HG02588 (cell line): ENCODE results near the gene UNC79.

Experiments
- ATAC-seq: cut with Tn5 transposase; IDR thresholded peaks from one replicate; pipeline ENCODE4 v1.9.1; 2021; ENCODE audit warnings: mild to moderate bottlenecking, moderate library complexity; ENCODE audit not compliant: unreplicated experiment

Gene UNC79

GRCh38 chr14:93703941-93704340, 273.2 kb downstream of the UNC79 start:
- no peak for ATAC-seq

GRCh38 chr14:93705513-93706156, 274.9 kb downstream of the UNC79 start:
- no peak for ATAC-seq

GRCh38 chr14:93706360-93706955, 275.7 kb downstream of the UNC79 start:
- no peak for ATAC-seq

- no peak for ATAC-seq
Measured at GRCh38 chr14:93707475-93707874, 276.7 kb downstream of the UNC79 start.

- ATAC-seq: no peak
Measured at GRCh38 chr14:93708311-93708734, 277.6 kb downstream of the UNC79 start.

- ATAC-seq: no peak
Measured at GRCh38 chr14:93708800-93709199, 278.1 kb downstream of the UNC79 start.

- ATAC-seq: no peak
Measured at GRCh38 chr14:93709249-93709648, 278.5 kb downstream of the UNC79 start.

- no peak for ATAC-seq
Measured at GRCh38 chr14:93712079-93712837, 281.5 kb downstream of the UNC79 start.

GRCh38 chr14:93712838-93713724, 282.3 kb downstream of the UNC79 start:
- ATAC-seq: no peak

GRCh38 chr14:93713726-93714405, 283.1 kb downstream of the UNC79 start:
- ATAC-seq: no peak

GRCh38 chr14:93714605-93715004, 283.9 kb downstream of the UNC79 start:
- ATAC-seq: no peak

GRCh38 chr14:93715279-93715927, 284.7 kb downstream of the UNC79 start:
- ATAC-seq: no peak

GRCh38 chr14:93716002-93716745, 285.4 kb downstream of the UNC79 start:
- ATAC-seq: no peak

GRCh38 chr14:93716746-93717667, 286.3 kb downstream of the UNC79 start:
- ATAC-seq: no peak

GRCh38 chr14:93717668-93718320, 287.1 kb downstream of the UNC79 start:
- no peak for ATAC-seq

GRCh38 chr14:93719256-93719655, 288.5 kb downstream of the UNC79 start:
- ATAC-seq: no peak

GRCh38 chr14:93720076-93720815, 289.5 kb downstream of the UNC79 start:
- no peak for ATAC-seq
